Keratinocyte (primary cell): ENCODE results near the gene POLDIP3.

Experiments
- CTCF ChIP-seq, 3 experiments: IDR thresholded peaks in 1 of 3; conservative IDR thresholded peaks in 1 of 3; optimal IDR thresholded peaks in 1 of 3; 2 replicates in 2 of 3; 3 replicates in 1 of 3; pipeline versions ENCODE3 to v1.5.1; 2011; ENCODE audit warnings: low read length in 3 of 3, mild to moderate bottlenecking in 3 of 3, moderate library complexity in 2 of 3, control low read depth in 1 of 3, inconsistent platforms in 1 of 3; ENCODE audit not compliant: insufficient read depth in 2 of 3; ENCODE audit errors: extremely low read depth in 1 of 3
- EZH2 ChIP-seq: IDR thresholded peaks from one replicate; pipeline ENCODE4 v1.6.1; 2012; ENCODE audit warnings: inconsistent platforms, mild to moderate bottlenecking, low read length, moderate library complexity

GRCh38 chr22:42544686-42545085 is 70.0 kb downstream of the POLDIP3 start:
- no peak for TF ChIP-seq CTCF (optimal IDR thresholded peaks at IDR 0.05 in 1 of 3, IDR thresholded peaks at IDR 0.05 in 1 of 3, conservative IDR thresholded peaks at IDR 0.05 in 1 of 3; ENCODE audit: extremely low read depth in 1 of 3, insufficient read depth in 2 of 3, low read length in 3 of 3)
- TF ChIP-seq EZH2, result no peak
